ENCODE data around the gene OTOA.
"Not testable (repeated sequence)": the region's sequence is repeated elsewhere in the genome, so short reads cannot be mapped to it uniquely, and the experiment has no call there.

Gene OTOA

GRCh38 chr16:21683184-21683583 is 19.4 kb downstream of the OTOA start:
- TF ChIP-seq CTCF (IDR thresholded peaks at IDR 0.05; ENCODE audit: low read depth, low read length) = no peak
- in situ Hi-C loops (cut with HindIII; ENCODE audit: low sequenced_read_pairs) = no loop called here
- DNase-seq (ENCODE audit: low read depth, low spot score) = no peak

DNA sequence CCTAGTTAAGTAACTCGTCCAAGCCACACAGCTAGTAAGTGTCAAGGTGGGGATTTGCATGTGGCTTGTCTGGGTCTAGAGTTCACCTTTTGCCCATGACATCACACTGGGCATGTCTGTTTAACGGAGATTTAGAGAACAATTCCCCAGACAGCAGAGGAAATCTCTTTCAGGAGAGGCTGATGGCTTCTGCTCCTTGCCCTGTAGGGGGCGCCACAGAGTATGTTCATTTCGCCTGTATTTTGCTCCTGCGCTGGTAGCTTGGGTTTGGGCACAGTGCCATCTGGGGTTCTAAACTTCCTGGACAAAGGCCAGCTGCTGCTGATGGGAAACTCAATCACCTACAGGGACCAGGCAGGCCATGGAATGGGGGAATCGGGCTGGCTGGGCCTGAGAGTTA is 20.4 kb downstream of the OTOA start:
- in situ Hi-C loops (cut with HindIII; ENCODE audit: low sequenced_read_pairs) = no loop called here
- TF ChIP-seq CTCF (IDR thresholded peaks at IDR 0.05; ENCODE audit: low read depth, low read length) = peak; percentile 50
- DNase-seq (ENCODE audit: low read depth, low spot score) = no peak
- no peak overlapping the region for H3K4me3 ChIP-seq (ENCODE audit: low read depth, low read length)

More at GRCh38 chr16:21683184-21683583, 19.4 kb downstream of the OTOA start:
- H3K4me3 ChIP-seq (ENCODE audit: low read depth, low read length) = no peak overlapping the region

DNA sequence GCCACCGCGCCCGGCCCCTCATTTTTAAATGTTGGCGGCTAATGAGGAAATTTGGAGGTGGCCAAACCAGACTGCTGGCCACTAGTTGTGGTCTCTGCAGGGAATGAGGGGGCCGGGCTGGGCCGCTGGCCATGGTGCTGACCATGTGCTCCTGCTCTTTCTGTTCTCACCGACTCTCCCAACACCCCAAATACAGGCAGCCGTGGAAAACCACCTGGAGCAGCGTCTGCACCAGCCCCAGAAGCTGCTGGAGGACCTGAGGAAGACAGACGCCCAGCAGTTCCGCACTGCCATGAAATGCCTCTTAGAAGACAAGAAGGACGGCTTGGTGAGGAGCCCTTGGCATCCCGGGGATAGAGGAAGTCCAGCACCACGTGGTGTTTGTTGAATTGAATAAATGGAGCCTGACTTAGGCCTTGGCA is 21.3 kb downstream of the OTOA start:
- no peak for DNase-seq (ENCODE audit: low read depth, low spot score)
- H3K4me3 ChIP-seq (ENCODE audit: low read depth, low read length) = no peak overlapping the region
- in situ Hi-C loops (cut with HindIII; ENCODE audit: low sequenced_read_pairs) = no loop called here
- no peak for TF ChIP-seq CTCF (IDR thresholded peaks at IDR 0.05; ENCODE audit: low read depth, low read length)

DNA sequence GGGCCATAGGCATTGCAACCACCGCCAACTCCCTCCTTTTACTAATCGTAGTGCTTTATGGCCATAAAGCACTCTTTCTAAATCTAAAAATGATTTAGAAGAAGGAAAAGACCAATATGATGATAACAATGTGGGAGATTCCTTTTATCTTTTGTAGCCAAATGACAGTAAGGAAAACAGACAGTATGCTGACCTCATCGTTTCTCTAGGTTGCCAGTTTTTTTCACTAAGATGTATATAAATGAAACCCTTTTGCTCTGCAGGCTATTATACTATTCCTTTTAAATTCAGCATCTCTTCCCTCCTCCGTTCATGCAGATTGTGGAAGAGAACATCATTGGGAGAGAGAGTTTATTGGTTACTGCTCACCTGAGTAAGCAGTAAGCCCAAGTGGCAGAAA is 25.3 kb downstream of the OTOA start:
- in situ Hi-C loops (cut with HindIII; ENCODE audit: low sequenced_read_pairs) = no loop called here
- DNase-seq (ENCODE audit: low read depth, low spot score) = no peak
- TF ChIP-seq CTCF (IDR thresholded peaks at IDR 0.05; ENCODE audit: low read depth, low read length) = no peak
- no peak overlapping the region for H3K4me3 ChIP-seq (ENCODE audit: low read depth, low read length)

DNA sequence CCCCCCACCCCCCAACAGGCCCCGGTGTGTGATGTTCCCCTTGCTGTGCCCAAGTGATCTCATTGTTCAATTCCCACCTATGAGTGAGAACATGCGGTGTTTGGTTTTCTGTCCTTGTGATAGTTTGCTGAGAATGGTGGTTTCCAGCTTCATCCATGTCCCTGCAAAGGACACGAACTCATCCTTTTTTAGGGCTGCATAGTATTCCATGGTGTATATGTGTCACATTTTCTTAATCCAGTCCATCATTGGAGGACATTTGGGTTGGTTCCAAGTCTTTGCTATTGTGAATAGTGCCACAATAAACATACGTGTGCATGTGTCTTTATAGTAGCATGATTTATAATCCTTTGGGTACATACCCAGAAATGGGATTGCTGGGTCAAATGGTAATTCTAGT is 27.2 kb downstream of the OTOA start:
- DNase-seq (ENCODE audit: low read depth, low spot score); in situ Hi-C loops (cut with HindIII; ENCODE audit: low sequenced_read_pairs); H3K4me3 ChIP-seq (ENCODE audit: low read depth, low read length): not testable (repeated sequence)

DNA sequence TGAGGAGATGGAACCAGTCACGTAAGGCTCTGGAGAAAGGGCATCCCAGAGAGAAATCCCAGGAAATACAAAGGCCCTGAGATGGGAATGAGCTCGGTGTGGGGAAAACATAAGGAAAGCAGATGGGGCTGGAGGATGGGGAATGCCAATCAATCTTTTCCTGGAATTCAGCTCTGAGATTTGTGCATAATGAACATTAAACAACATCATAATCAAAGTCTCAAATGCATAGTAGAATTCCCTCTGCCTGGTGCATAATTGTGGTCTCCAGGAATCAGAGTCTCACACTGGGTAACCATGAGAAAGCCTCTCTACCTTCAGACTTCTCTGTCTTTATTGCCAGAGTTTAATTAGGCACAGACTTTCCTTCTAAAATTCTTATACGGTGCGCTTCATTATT is 30.8 kb downstream of the OTOA start:
- in situ Hi-C loops (cut with HindIII; ENCODE audit: low sequenced_read_pairs) = no loop called here
- DNase-seq (ENCODE audit: low read depth, low spot score) = no peak
- TF ChIP-seq CTCF (IDR thresholded peaks at IDR 0.05; ENCODE audit: low read depth, low read length) = no peak
- H3K4me3 ChIP-seq (ENCODE audit: low read depth, low read length) = no peak overlapping the region

GRCh38 chr16:21697032-21697431 is 33.3 kb downstream of the OTOA start:
- in situ Hi-C loops (cut with HindIII; ENCODE audit: low sequenced_read_pairs) = no loop called here
- DNase-seq (ENCODE audit: low read depth, low spot score) = no peak
- no peak overlapping the region for H3K4me3 ChIP-seq (ENCODE audit: low read depth, low read length)
- no peak for TF ChIP-seq CTCF (IDR thresholded peaks at IDR 0.05; ENCODE audit: low read depth, low read length)
